Esophagus squamous epithelium (tissue), 4 donors: ENCODE measurements around the gene FAM98C.

Experiments used
- CTCF ChIP-seq, 6 experiments: fragments of 450-650 bp in 4 of 6; fragments of 200-600 bp in 2 of 6; sonication (generic) in 2 of 6; IDR thresholded peaks; one replicate each; pipeline ENCODE4 v1.5.1; 2016 to 2019; ENCODE audit warnings: antibody characterized with exemption in 6 of 6, mild to moderate bottlenecking in 4 of 6, moderate library complexity in 4 of 6
- POLR2A ChIP-seq, 4 donors: fragments of 450-650 bp; IDR thresholded peaks; one replicate each; pipeline ENCODE4 v1.6.1; 2017; ENCODE audit warnings: antibody characterized with exemption in 4 of 4, mild to moderate bottlenecking in 4 of 4, moderate library complexity in 3 of 4

- TF ChIP-seq POLR2A (IDR thresholded peaks at IDR 0.05), result no peak
- TF ChIP-seq CTCF (IDR thresholded peaks at IDR 0.05), result no peak
These were observed 52.1 kb downstream of the FAM98C start for GRCh38 chr19:38455031-38455430.
